Measurements from ENCODE around the gene TMEM127. TPM values are rescaled to one million over a fixed set of nuclear protein-coding genes. Genes with fewer than 3 reads are reported as not detected.

Gene TMEM127
- polyA plus RNA-seq, 2 of the 4 experiments (the other 2 are of a cell fraction), result 31.9 to 38.7 TPM

GRCh38 chr2:96262306-96262705 lies 3.5 kb downstream of the TMEM127 start:
- ChIA-PET CTCF (interaction anchor here (0.6 to 3.8 kb wide), 5 partner anchors 48 to 269 kb away, joined by 3 to 20 read pairs (median 5); partner anchors contain the start of genes ANKRD36C and ASTL), POLR2A (no interaction called here)
- H3K4me2 ChIP-seq, result no peak overlapping the region
- FAIRE-seq, result no peak
- H3K27ac ChIP-seq, result no peak overlapping the region
- peaks cover 39% of the 10 kb centered on the region for H3K4me1 ChIP-seq
- no peak for DNase-seq (ENCODE audit: low read depth in 1 of 2, low spot score in 1 of 2)
- H3K4me3 ChIP-seq, result no peak overlapping the region
- TF ChIP-seq KDM5A (IDR thresholded peaks at IDR 0.05), result no peak
- TF ChIP-seq POLR2AphosphoS2 (conservative IDR thresholded peaks at IDR 0.05; ENCODE audit: low read length), result no peak
- no peak for TF ChIP-seq ELK1 (IDR thresholded peaks at IDR 0.05; ENCODE audit: low read depth, low read length)
- no peak for TF ChIP-seq EP300 (IDR thresholded peaks at IDR 0.05)
- TF ChIP-seq GATA3 (IDR thresholded peaks at IDR 0.05; ENCODE audit: borderline replicate concordance), result no peak
- TF ChIP-seq ATOH8 (CRISPR knock-in tag; IDR thresholded peaks at IDR 0.05; ENCODE audit: low read depth), result no peak
- 85% methylated on average over 2 of the region's 2 CpGs for WGBS (ENCODE audit: missing lambda C conversion rate)
- ATAC-seq, result no peak
- no peaks in the 10 kb centered on the region for H3K9me3 ChIP-seq

GRCh38 chr2:96261328-96262003 lies 4.3 kb downstream of the TMEM127 start:
- Histone ChIP-seq H3K4me1 (peaks cover 36% of the 10 kb centered on the region), H3K9me3 (no peaks in the 10 kb centered on the region), H3K4me2 (peak overlapping the region; percentile 70), H3K4me3 (no peak overlapping the region), H3K27ac (peak overlapping the region; percentile 65 to 75)
- POLR2A ChIA-PET, result interaction anchor here (0.5 to 2.7 kb wide), 2 partner anchors 43 to 53 kb away, joined by 4 to 17 read pairs; partner anchors contain the start of gene STARD7
- ATAC-seq (no peak), FAIRE-seq (no peak), DNase-seq (ENCODE audit: low read depth in 1 of 2, low spot score in 1 of 2) (no peak)
- CTCF ChIA-PET, result interaction anchor here (0.7 to 3.8 kb wide), 19 partner anchors 9 to 269 kb away, joined by 3 to 20 read pairs (median 4); partner anchors contain the start of genes ANKRD36C, ASTL and STARD7
- no peak for TF ChIP-seq HOXB13 (CRISPR knock-in tag; IDR thresholded peaks at IDR 0.05; ENCODE audit: low read depth)
- no peak for TF ChIP-seq NFE2L2 (conservative IDR thresholded peaks at IDR 0.05; ENCODE audit: low read length)
- TF ChIP-seq RCOR1 (IDR thresholded peaks at IDR 0.05; ENCODE audit: low read depth, low read length), result no peak
- no peak for TF ChIP-seq EHF (CRISPR knock-in tag; IDR thresholded peaks at IDR 0.05)
- TF ChIP-seq TFCP2L1 (CRISPR knock-in tag; IDR thresholded peaks at IDR 0.05), result no peak
- TF ChIP-seq JUN (IDR thresholded peaks at IDR 0.05), result no peak
- no peak for TF ChIP-seq NPAS2 (CRISPR knock-in tag; IDR thresholded peaks at IDR 0.05; ENCODE audit: borderline replicate concordance)
- TF ChIP-seq E2F6 (IDR thresholded peaks at IDR 0.05; ENCODE audit: borderline replicate concordance, low read depth), result no peak
- TF ChIP-seq ELK1 (IDR thresholded peaks at IDR 0.05; ENCODE audit: low read depth, low read length), result no peak
- TF ChIP-seq KDM1A (IDR thresholded peaks at IDR 0.05; ENCODE audit: low read depth), result no peak
- TF ChIP-seq HMGXB4 (CRISPR knock-in tag; IDR thresholded peaks at IDR 0.05; ENCODE audit: borderline replicate concordance), result no peak
- WGBS (ENCODE audit: missing lambda C conversion rate), result 90% methylated on average over 6 of the region's 6 CpGs

Data from A549 (cell line).